ENCODE results near the gene PEX6. TPM values are rescaled to one million over a fixed set of nuclear protein-coding genes. Genes with fewer than 3 reads are reported as not detected.

PEX6 gene
- total RNA-seq, 3 donors from 2014 or later = 13.0 to 22.3 (median 18.9) TPM

GRCh38 chr6:42966571-42966970 is 12.4 kb downstream of the PEX6 start:
- H3K4me3 ChIP-seq = no peak overlapping the region
- TF ChIP-seq, protein P1, sequence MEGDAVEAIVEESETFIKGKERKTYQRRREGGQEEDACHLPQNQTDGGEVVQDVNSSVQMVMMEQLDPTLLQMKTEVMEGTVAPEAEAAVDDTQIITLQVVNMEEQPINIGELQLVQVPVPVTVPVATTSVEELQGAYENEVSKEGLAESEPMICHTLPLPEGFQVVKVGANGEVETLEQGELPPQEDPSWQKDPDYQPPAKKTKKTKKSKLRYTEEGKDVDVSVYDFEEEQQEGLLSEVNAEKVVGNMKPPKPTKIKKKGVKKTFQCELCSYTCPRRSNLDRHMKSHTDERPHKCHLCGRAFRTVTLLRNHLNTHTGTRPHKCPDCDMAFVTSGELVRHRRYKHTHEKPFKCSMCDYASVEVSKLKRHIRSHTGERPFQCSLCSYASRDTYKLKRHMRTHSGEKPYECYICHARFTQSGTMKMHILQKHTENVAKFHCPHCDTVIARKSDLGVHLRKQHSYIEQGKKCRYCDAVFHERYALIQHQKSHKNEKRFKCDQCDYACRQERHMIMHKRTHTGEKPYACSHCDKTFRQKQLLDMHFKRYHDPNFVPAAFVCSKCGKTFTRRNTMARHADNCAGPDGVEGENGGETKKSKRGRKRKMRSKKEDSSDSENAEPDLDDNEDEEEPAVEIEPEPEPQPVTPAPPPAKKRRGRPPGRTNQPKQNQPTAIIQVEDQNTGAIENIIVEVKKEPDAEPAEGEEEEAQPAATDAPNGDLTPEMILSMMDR (IDR thresholded peaks at IDR 0.05) = no peak
- TF ChIP-seq POLR2A (IDR thresholded peaks at IDR 0.05) (no peak), POLR2AphosphoS5 (IDR thresholded peaks at IDR 0.05) (no peak)
- H3K27me3 ChIP-seq = no peaks in the 10 kb centered on the region
- H3K4me1 ChIP-seq = no peaks in the 10 kb centered on the region
- H3K9me3 ChIP-seq = no peaks in the 10 kb centered on the region
- H3K36me3 ChIP-seq = no peaks in the 10 kb centered on the region
- H3K27ac ChIP-seq = no peak overlapping the region
- intact Hi-C loops (cut with DNase I; ENCODE audit: low total_unique reads) = no loop called here
- no peak for DNase-seq (ENCODE audit: low spot score in 2 of 2)

DNA sequence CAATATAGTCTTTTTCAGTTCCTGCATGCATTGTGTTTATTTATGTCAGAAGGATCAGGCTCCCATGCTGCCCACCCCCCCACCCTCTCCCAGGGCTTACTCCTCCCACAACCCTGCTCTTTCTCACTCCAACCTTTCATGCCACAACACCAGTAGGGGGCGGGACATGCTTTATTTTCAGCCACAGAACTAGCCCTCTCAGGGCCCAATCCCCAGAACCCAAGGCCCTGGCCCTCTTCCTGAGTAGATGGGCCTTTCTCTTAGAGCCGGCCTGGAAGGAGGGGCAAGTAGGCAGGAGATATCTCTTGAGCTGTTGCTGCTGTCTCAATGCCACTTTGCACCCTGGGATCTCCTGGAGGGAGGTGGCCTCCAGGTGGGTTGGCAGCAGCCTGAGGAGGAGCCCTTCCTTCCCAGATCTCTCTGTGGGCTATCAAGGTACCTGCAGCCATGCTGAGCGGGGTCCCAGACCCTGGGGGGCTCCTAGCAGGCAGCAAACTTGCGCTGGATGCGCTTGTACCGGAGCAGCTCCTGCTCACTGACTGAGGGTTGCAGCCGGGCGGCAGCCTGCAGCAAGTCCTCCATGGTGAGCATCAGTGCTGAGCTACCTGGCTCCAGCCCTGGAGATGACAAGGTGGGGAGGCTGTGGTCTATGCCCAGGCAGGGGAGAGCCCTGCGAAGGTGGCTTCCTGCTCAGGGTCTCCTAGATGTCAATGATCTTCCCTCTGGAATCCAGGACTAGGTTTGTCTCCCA is 15.0 kb downstream of the PEX6 start:
- Histone ChIP-seq H3K36me3 (no peaks in the 10 kb centered on the region), H3K4me3 (no peak overlapping the region), H3K27me3 (no peaks in the 10 kb centered on the region), H3K9me3 (no peaks in the 10 kb centered on the region), H3K27ac (no peak overlapping the region), H3K4me1 (no peaks in the 10 kb centered on the region)
- no peak for DNase-seq (ENCODE audit: low spot score in 2 of 2)
- no peak for TF ChIP-seq POLR2AphosphoS5 (IDR thresholded peaks at IDR 0.05)
- TF ChIP-seq POLR2A (IDR thresholded peaks at IDR 0.05) = no peak
- TF ChIP-seq, protein P1 (IDR thresholded peaks at IDR 0.05) = no peak
- intact Hi-C loops (cut with DNase I; ENCODE audit: low total_unique reads) = no loop called here

DNA sequence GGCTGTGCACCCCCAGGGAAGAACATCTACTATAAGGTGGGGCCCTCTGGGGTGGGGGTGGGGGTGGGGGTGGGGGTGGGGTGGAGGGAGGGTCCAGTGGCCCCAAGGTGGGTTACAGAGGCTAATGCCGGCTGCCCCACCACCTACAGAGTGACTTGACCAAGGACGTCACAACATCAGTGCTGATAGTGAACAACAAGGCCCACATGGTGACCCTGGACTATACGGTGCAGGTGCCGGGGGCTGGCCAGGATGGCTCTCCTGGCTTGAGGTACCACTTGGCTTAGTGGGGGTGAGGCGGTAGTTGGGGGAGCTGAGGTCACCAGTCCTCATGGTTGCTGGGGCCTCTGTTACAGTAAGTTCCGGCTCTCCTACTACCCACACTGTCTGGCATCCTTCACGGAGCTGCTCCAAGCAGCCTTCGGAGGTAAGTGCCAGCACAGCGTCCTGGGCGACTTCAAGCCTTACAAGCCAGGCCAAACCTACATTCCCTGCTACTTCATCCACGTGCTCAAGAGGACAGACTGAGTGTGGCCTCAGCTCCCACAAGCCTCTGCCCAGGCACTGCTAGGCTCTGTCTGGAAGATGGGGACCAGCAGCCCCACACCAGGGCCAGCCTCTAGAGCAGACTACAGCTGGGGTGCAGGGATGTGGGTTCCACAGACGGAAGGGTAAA is 15.7 kb downstream of the PEX6 start:
- intact Hi-C loops (cut with DNase I; ENCODE audit: low total_unique reads) = no loop called here
- Histone ChIP-seq H3K27me3 (no peaks in the 10 kb centered on the region), H3K27ac (no peak overlapping the region), H3K4me1 (no peaks in the 10 kb centered on the region), H3K9me3 (no peaks in the 10 kb centered on the region), H3K4me3 (no peak overlapping the region), H3K36me3 (no peaks in the 10 kb centered on the region)
- DNase-seq (ENCODE audit: low spot score in 2 of 2) = no peak
- TF ChIP-seq POLR2A (IDR thresholded peaks at IDR 0.05) = no peak
- TF ChIP-seq POLR2AphosphoS5 (IDR thresholded peaks at IDR 0.05) = no peak
- TF ChIP-seq, protein P1 (IDR thresholded peaks at IDR 0.05) = no peak

DNA sequence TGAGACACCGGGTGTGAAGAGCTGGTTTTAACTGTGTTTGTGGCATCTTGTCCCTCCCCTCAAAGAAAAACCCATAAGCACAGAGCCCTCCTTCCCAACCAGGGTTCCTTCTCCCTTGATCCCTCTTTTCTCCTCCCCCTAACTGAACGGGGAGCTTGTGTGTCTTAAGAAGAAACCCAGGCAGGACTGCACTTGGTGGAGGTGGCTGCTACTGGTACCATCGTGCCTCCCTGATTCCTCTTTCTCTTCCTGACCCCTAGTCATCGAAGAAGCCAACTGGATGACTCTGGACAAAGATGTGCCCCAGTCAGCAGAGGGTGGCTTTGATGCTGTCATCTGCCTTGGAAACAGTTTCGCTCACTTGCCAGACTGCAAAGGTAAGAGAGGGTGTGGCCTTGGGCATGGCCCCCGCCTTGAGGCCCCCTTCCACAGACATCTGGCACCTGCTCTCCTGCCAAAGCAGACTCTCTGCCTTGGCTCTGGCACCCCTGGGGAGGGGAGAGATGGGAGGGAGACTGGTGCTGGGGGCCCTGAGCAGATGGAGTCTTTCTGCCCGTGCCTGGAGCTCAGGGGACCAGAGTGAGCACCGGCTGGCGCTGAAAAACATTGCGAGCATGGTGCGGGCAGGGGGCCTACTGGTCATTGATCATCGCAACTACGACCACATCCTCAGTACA is 16.3 kb downstream of the PEX6 start:
- no peaks in the 10 kb centered on the region for H3K9me3 ChIP-seq
- no peaks in the 10 kb centered on the region for H3K27me3 ChIP-seq
- no peaks in the 10 kb centered on the region for H3K4me1 ChIP-seq
- no peaks in the 10 kb centered on the region for H3K36me3 ChIP-seq
- TF ChIP-seq, protein P1 (IDR thresholded peaks at IDR 0.05) = no peak
- TF ChIP-seq POLR2AphosphoS5 (IDR thresholded peaks at IDR 0.05) = no peak
- TF ChIP-seq POLR2A (IDR thresholded peaks at IDR 0.05) = no peak
- no peak for DNase-seq (ENCODE audit: low spot score in 2 of 2)
- intact Hi-C loops (cut with DNase I; ENCODE audit: low total_unique reads) = no loop called here
- no peak overlapping the region for H3K4me3 ChIP-seq
- no peak overlapping the region for H3K27ac ChIP-seq

- no peaks in the 10 kb centered on the region for H3K27me3 ChIP-seq
- TF ChIP-seq, protein P1 (IDR thresholded peaks at IDR 0.05) = no peak
- TF ChIP-seq POLR2A (IDR thresholded peaks at IDR 0.05) (no peak), POLR2AphosphoS5 (IDR thresholded peaks at IDR 0.05) (no peak)
- H3K27ac ChIP-seq = no peak overlapping the region
- no peaks in the 10 kb centered on the region for H3K36me3 ChIP-seq
- no peaks in the 10 kb centered on the region for H3K4me1 ChIP-seq
- intact Hi-C loops (cut with DNase I; ENCODE audit: low total_unique reads) = no loop called here
- no peaks in the 10 kb centered on the region for H3K9me3 ChIP-seq
- H3K4me3 ChIP-seq = no peak overlapping the region
- no peak for DNase-seq (ENCODE audit: low spot score in 2 of 2)
These were observed 16.9 kb downstream of the PEX6 start for GRCh38 chr6:42962096-42962495.

All from breast epithelium (tissue), 4 donors.